Pancreas (tissue), 10 donors: Measurements from ENCODE around the gene FARP1. TPM values are rescaled to one million over a fixed set of nuclear protein-coding genes. Genes with fewer than 3 reads are reported as not detected.

Source experiments
- ATAC-seq, 4 donors: fragments of 200-7000 bp; cut with Tn5 transposase; one replicate each; pipeline versions ENCODE4 v1.8.0 to v1.9.1; 2020; ENCODE audit warnings: mild to moderate bottlenecking in 4 of 4, moderate library complexity in 4 of 4
- DNase-seq, 6 donors: peaks; one replicate each; pipeline ENCODE4 v3.0.0-alpha.2; 2020
- FAIRE-seq: peaks from 2 replicates; lab custom pipeline; 2012; peaks lifted over from hg19 to GRCh38; lab: Jason Lieb, UNC
- H3K27ac ChIP-seq, 4 donors: fragments of 200-600 bp; sonication (generic); 1 replicate in 3 of 4; 2 replicates in 1 of 4; pipeline versions ENCODE4 v1.5.0 to v1.8.0; 2020
- H3K27me3 ChIP-seq, 4 donors: fragments of 200-600 bp; one replicate each; pipeline ENCODE4 v1.8.0; 2021
- H3K36me3 ChIP-seq, 3 donors: fragments of 200-600 bp; sonication (generic) in 1 of 3; one replicate each; pipeline versions ENCODE4 v1.5.0 to v1.8.0; 2020 to 2021
- H3K4me1 ChIP-seq, 3 donors: fragments of 200-600 bp; one replicate each; pipeline ENCODE4 v1.8.0; 2021
- H3K4me3 ChIP-seq, 4 donors: fragments of 200-600 bp; sonication (generic) in 2 of 4; one replicate each; pipeline versions ENCODE4 v1.5.0 to v1.8.0; 2020 to 2021
- H3K9me3 ChIP-seq, 4 donors: fragments of 200-600 bp; one replicate each; pipeline ENCODE4 v1.8.0; 2021
- WGBS, 2 donors: extraction: QIAGEN DNeasy Blood & Tissue Kit; methylation state at CpG; one replicate each; pipeline ENCODE4 v1.1.7; 2013; 5-methylcytosine and 5-hydroxymethylcytosine counted together
- intact Hi-C, 3 donors: fragments of 100-400 bp; cut with DNase I; formaldehyde crosslinking; loops; one replicate each; pipeline versions ENCODE4 v1.11.1 to v1.14.2; 2022
- polyA plus RNA-seq, 2 donors: library from polyadenylated mRNA; stranded (reverse); fragments of 200-250 nt; gene quantifications; one replicate each; pipeline ENCODE4 v1.2.3, GENCODE V29; 2013
- total RNA-seq, 6 donors: library from RNA; stranded (reverse); fragmentation: NEBNext Ultra II Directional in 4 of 6; extraction: Animal tissue kit (Norgen Biotek cat#: 25700) in 4 of 6; gene quantifications; one replicate each; pipeline versions ENCODE4 v1.2.1 to v1.2.4, GENCODE V29; 2021 to 2023
- TF ChIP-seq, protein P1 (sequence below), 4 donors: fragments of 200-600 bp; sonication (generic) in 3 of 4; IDR thresholded peaks; one replicate each; pipeline versions ENCODE4 v1.5.0 to v1.8.0; 2021; ENCODE audit warnings: antibody characterized with exemption in 4 of 4
- donor health status: healthy with polysubstance abuse.
- donor health status: DM: no; HTN: no; CAD: no; lungs with moderate emphysema.
- donor health status: DM: no; HTN: no; CAD: no.
- donor health status: control.
- donor health status: control.
- donor health status: Bipolar disorder and iron deficiency.
- donor health status: DM: yes; HTN: yes; CAD: no.
- donor health status: DM: no; HTN: no; CAD: no.
- donor health status: DM: no; HTN: no; CAD: no.
- donor health status: DM: yes; HTN: yes; CAD: no.

FARP1 gene
- total and polyA plus RNA-seq, 8 donors, result 30.8 to 95.1 (median 56.0) TPM

DNA sequence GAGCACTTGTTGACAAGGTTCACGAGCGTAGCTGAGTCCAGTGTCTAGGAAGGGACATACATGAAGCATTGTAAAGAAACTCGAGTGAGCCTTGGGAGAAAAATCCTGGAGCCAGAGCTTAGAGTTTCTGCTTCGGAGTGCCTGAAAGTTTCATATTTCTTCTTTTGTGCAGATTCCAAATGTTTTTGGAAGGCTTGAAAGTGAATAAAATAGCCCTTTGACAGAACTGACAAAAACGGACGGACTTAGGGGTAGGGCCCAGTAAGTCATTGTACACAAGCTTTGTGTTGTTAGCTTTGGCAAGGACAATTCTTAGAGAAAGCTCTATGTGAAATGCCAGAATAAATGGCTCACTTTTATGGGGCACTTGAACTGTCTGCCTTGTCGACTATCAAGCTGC lies 31.4 kb downstream of the FARP1 start:
- Histone ChIP-seq H3K36me3 (no peaks in the 10 kb centered on the region), H3K27me3 (no peaks in the 10 kb centered on the region), H3K9me3 (no peaks in the 10 kb centered on the region), H3K4me1 (peaks cover 20 to 37% (median 31%) of the 10 kb centered on the region in 3 donors), H3K4me3 (no peak overlapping the region), H3K27ac (peak overlapping the region; percentile 47 to 77 (median 64))
- WGBS, 2 donors, result 51 to 62% methylated on average over 7 of the region's 7 CpGs
- FAIRE-seq, result no peak
- no peak for DNase-seq
- ATAC-seq, result no peak
- TF ChIP-seq, protein P1, sequence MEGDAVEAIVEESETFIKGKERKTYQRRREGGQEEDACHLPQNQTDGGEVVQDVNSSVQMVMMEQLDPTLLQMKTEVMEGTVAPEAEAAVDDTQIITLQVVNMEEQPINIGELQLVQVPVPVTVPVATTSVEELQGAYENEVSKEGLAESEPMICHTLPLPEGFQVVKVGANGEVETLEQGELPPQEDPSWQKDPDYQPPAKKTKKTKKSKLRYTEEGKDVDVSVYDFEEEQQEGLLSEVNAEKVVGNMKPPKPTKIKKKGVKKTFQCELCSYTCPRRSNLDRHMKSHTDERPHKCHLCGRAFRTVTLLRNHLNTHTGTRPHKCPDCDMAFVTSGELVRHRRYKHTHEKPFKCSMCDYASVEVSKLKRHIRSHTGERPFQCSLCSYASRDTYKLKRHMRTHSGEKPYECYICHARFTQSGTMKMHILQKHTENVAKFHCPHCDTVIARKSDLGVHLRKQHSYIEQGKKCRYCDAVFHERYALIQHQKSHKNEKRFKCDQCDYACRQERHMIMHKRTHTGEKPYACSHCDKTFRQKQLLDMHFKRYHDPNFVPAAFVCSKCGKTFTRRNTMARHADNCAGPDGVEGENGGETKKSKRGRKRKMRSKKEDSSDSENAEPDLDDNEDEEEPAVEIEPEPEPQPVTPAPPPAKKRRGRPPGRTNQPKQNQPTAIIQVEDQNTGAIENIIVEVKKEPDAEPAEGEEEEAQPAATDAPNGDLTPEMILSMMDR (IDR thresholded peaks at IDR 0.05), result no peak
- intact Hi-C loops, result no loop called here

DNA sequence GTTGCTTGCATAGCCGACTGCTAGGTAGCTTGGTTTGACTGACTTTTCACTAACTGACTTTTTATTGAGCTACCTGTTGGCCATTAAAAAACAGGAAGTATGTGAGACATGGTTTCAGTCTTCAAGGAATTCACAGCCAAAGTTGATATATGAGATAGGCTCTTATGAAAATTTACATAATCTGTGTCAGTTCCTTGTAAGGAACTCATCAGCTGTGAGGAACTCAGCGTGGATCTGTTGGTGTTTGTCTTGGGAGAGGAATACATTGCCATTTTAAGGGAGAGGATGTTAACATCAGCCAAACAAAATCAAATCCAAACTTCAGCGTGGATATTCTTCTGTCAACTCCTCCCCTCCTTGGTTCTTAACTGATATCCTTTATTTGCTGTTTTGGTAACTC lies 32.1 kb downstream of the FARP1 start:
- no peak for FAIRE-seq

DNA sequence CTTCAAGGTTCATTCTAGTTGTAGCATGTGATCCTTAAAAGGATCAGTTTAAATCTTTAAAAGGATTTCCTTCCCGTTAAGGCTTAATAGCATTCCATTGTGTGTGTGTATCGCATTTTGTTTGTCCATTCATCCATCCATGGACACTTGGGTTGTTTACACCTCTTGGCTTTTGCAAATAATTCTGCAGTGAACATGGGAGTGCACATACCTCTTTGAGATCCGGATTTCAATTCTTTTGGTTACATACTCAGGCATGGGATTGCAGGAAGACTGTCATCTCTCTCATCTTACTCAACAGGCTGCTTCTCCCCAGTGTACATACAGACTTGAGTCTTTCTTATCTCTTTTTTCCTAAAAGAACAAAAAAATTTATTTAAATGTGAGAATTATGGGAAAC lies 32.9 kb downstream of the FARP1 start:
- TF ChIP-seq, protein P1 (IDR thresholded peaks at IDR 0.05), result no peak
- FAIRE-seq (no peak), ATAC-seq (no peak), DNase-seq (no peak)
- Histone ChIP-seq H3K27me3 (no peaks in the 10 kb centered on the region), H3K9me3 (no peaks in the 10 kb centered on the region), H3K4me3 (no peak overlapping the region), H3K4me1 (peaks cover 20 to 37% (median 31%) of the 10 kb centered on the region in 3 donors), H3K27ac (no peak overlapping the region), H3K36me3 (no peaks in the 10 kb centered on the region)
- intact Hi-C loops, result no loop called here
- WGBS, 2 donors, result 66 to 72% methylated on average over 3 of the region's 3 CpGs

More for the DNA sequence above, 32.1 kb downstream of the FARP1 start:
- H3K27me3 ChIP-seq, result no peaks in the 10 kb centered on the region
- intact Hi-C loops, result no loop called here
- TF ChIP-seq, protein P1 (IDR thresholded peaks at IDR 0.05), result no peak
- 52 to 59% methylated on average over 3 of the region's 3 CpGs for WGBS, 2 donors
- peaks cover 20 to 37% (median 31%) of the 10 kb centered on the region in 3 donors for H3K4me1 ChIP-seq
- H3K27ac ChIP-seq, result peak overlapping the region in 3 of 4 donors; percentile 47 to 77 (median 67)
- no peak for ATAC-seq
- H3K4me3 ChIP-seq, result no peak overlapping the region
- H3K9me3 ChIP-seq, result no peaks in the 10 kb centered on the region
- no peak for DNase-seq
- H3K36me3 ChIP-seq, result no peaks in the 10 kb centered on the region

DNA sequence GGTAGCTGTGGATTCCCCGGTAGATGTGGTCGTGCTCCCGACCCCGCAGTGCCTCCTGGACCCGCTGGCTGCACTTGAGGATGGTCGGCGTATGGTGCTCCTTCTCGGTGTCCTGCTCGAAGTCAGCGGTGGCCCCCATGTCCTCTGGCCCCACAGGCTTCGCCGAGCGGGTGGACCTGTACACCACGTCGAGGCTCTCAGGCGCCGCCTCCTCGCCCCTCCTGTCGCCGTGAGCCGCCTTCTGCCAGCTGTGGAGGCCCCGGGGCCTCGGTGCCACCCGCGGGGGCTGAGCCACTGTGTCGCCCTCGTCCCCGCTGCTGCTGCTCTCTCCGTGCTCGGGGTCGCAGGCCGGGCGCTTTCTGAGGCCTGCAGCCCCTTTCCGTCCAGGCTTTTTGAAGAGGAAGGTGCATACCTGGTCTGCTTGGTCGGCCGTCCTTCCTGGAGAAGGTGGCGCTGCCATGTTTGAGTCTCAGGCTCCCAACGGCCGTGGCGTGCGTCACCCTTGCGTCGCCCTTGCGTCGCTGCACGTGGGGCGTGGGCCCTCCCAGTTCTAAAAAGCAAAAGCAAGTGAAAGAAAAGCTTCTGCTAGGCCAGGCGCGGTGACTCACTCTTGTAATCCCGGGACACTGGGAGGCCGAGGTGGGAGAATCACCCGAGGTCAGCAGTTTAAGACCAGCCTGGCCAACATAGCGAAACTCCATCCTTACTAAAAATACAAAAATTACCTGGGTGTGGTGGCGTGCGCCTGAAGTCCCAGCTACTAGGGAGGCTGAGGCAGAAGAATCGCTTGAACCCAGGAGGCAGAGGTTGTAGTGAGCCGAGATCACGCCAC lies 34.1 kb downstream of the FARP1 start, which contains the start of gene RNF113B:
RNF113B (minus strand) TSS at position 493 of the 832 bp plus-strand sequence; CDS start at position 460, 33 bp downstream.
- Histone ChIP-seq H3K36me3 (no peaks in the 10 kb centered on the region), H3K4me1 (peaks cover 20 to 32% (median 29%) of the 10 kb centered on the region in 3 donors), H3K27ac (no peak within 1 kb of the TSS), H3K4me3 (no peak within 1 kb of the TSS), H3K9me3 (no peaks in the 10 kb centered on the region), H3K27me3 (no peaks in the 10 kb centered on the region)
- FAIRE-seq (no peak), DNase-seq (peak in 2 of 6 donors; percentile 24 to 69), ATAC-seq (no peak)
- WGBS, 2 donors, result 95 to 96% methylated on average over 58 of the region's 58 CpGs
- intact Hi-C loops, result no loop called here
- TF ChIP-seq, protein P1 (IDR thresholded peaks at IDR 0.05), result no peak
